ENCODE measurements around the gene RRP1.
"Not testable (repeated sequence)": the region's sequence is repeated elsewhere in the genome, so short reads cannot be mapped to it uniquely, and the experiment has no call there.

Gene RRP1

GRCh38 chr21:43819511-43820405 lies 30.4 kb downstream of the RRP1 start:
- DNase-seq = no peak

GRCh38 chr21:43820466-43820865 lies 31.1 kb downstream of the RRP1 start:
- DNase-seq = no peak

GRCh38 chr21:43822166-43822565 lies 32.8 kb downstream of the RRP1 start:
- DNase-seq = not testable (repeated sequence)

- DNase-seq = not testable (repeated sequence)
Measured at GRCh38 chr21:43822741-43823140, 33.4 kb downstream of the RRP1 start.

GRCh38 chr21:43824333-43825241 lies 35.2 kb downstream of the RRP1 start:
- no peak for DNase-seq

GRCh38 chr21:43825242-43825935 lies 36.0 kb downstream of the RRP1 start:
- DNase-seq = no peak

GRCh38 chr21:43825936-43826622 lies 36.7 kb downstream of the RRP1 start:
- DNase-seq = no peak

GRCh38 chr21:43826623-43826974 lies 37.2 kb downstream of the RRP1 start:
- DNase-seq = no peak

- DNase-seq = no peak
Measured at GRCh38 chr21:43827015-43827611, 37.7 kb downstream of the RRP1 start.

GRCh38 chr21:43829161-43829560 lies 39.8 kb downstream of the RRP1 start:
- DNase-seq = no peak

GRCh38 chr21:43829575-43830119 lies 40.3 kb downstream of the RRP1 start:
- no peak for DNase-seq

GRCh38 chr21:43832158-43832550 lies 42.8 kb downstream of the RRP1 start:
- DNase-seq = no peak

GRCh38 chr21:43832648-43833047 lies 43.3 kb downstream of the RRP1 start:
- no peak for DNase-seq

- no peak for DNase-seq
Measured at GRCh38 chr21:43834146-43834905, 44.9 kb downstream of the RRP1 start.

GRCh38 chr21:43835050-43835449 lies 45.7 kb downstream of the RRP1 start:
- no peak for DNase-seq

- no peak for DNase-seq
Measured at GRCh38 chr21:43835861-43836260, 46.5 kb downstream of the RRP1 start.

- no peak for DNase-seq
Measured at GRCh38 chr21:43836616-43837015, 47.2 kb downstream of the RRP1 start.

GRCh38 chr21:43840259-43840658 lies 50.9 kb downstream of the RRP1 start:
- no peak for DNase-seq

GRCh38 chr21:43842742-43843141 lies 53.4 kb downstream of the RRP1 start:
- DNase-seq = no peak

- DNase-seq = not testable (repeated sequence)
Measured at GRCh38 chr21:43844906-43845305, 55.5 kb downstream of the RRP1 start.

GRCh38 chr21:43845386-43845785 lies 56.0 kb downstream of the RRP1 start:
- no peak for DNase-seq
